Panc1 (cell line): ENCODE results near the gene BTBD1.

Experiments used
- POLR2AphosphoS5 ChIP-seq: IDR thresholded peaks from 2 replicates; pipeline ENCODE4 v1.6.1; 2012; ENCODE audit warnings: mild to moderate bottlenecking, low read depth, low read length, moderate library complexity
- TF ChIP-seq, protein P1 (sequence below): fragments of 450-650 bp; IDR thresholded peaks from 2 replicates; pipeline ENCODE4 v1.5.1; 2017; ENCODE audit warnings: mild to moderate bottlenecking
- TF ChIP-seq, protein P2 (sequence below), 2 experiments: IDR thresholded peaks; 2 replicates each; pipeline ENCODE4 v1.6.1; 2011 to 2012; ENCODE audit warnings: low read depth in 2 of 2, control low read depth in 1 of 2, low read length in 1 of 2, mild to moderate bottlenecking in 1 of 2, moderate library complexity in 1 of 2; ENCODE audit not compliant: insufficient read depth in 1 of 2

GRCh38 chr15:83044156-83044555 is 22.9 kb downstream of the BTBD1 start:
- TF ChIP-seq, protein P1, sequence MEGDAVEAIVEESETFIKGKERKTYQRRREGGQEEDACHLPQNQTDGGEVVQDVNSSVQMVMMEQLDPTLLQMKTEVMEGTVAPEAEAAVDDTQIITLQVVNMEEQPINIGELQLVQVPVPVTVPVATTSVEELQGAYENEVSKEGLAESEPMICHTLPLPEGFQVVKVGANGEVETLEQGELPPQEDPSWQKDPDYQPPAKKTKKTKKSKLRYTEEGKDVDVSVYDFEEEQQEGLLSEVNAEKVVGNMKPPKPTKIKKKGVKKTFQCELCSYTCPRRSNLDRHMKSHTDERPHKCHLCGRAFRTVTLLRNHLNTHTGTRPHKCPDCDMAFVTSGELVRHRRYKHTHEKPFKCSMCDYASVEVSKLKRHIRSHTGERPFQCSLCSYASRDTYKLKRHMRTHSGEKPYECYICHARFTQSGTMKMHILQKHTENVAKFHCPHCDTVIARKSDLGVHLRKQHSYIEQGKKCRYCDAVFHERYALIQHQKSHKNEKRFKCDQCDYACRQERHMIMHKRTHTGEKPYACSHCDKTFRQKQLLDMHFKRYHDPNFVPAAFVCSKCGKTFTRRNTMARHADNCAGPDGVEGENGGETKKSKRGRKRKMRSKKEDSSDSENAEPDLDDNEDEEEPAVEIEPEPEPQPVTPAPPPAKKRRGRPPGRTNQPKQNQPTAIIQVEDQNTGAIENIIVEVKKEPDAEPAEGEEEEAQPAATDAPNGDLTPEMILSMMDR, result no peak
- TF ChIP-seq, protein P2, sequence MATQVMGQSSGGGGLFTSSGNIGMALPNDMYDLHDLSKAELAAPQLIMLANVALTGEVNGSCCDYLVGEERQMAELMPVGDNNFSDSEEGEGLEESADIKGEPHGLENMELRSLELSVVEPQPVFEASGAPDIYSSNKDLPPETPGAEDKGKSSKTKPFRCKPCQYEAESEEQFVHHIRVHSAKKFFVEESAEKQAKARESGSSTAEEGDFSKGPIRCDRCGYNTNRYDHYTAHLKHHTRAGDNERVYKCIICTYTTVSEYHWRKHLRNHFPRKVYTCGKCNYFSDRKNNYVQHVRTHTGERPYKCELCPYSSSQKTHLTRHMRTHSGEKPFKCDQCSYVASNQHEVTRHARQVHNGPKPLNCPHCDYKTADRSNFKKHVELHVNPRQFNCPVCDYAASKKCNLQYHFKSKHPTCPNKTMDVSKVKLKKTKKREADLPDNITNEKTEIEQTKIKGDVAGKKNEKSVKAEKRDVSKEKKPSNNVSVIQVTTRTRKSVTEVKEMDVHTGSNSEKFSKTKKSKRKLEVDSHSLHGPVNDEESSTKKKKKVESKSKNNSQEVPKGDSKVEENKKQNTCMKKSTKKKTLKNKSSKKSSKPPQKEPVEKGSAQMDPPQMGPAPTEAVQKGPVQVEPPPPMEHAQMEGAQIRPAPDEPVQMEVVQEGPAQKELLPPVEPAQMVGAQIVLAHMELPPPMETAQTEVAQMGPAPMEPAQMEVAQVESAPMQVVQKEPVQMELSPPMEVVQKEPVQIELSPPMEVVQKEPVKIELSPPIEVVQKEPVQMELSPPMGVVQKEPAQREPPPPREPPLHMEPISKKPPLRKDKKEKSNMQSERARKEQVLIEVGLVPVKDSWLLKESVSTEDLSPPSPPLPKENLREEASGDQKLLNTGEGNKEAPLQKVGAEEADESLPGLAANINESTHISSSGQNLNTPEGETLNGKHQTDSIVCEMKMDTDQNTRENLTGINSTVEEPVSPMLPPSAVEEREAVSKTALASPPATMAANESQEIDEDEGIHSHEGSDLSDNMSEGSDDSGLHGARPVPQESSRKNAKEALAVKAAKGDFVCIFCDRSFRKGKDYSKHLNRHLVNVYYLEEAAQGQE (IDR thresholded peaks at IDR 0.05; ENCODE audit: insufficient read depth in 1 of 2, low read depth in 2 of 2, low read length in 1 of 2), result no peak
- TF ChIP-seq POLR2AphosphoS5, result no peak
